Measurements from ENCODE around the gene WIPF3.

The WIPF3 gene

DNA sequence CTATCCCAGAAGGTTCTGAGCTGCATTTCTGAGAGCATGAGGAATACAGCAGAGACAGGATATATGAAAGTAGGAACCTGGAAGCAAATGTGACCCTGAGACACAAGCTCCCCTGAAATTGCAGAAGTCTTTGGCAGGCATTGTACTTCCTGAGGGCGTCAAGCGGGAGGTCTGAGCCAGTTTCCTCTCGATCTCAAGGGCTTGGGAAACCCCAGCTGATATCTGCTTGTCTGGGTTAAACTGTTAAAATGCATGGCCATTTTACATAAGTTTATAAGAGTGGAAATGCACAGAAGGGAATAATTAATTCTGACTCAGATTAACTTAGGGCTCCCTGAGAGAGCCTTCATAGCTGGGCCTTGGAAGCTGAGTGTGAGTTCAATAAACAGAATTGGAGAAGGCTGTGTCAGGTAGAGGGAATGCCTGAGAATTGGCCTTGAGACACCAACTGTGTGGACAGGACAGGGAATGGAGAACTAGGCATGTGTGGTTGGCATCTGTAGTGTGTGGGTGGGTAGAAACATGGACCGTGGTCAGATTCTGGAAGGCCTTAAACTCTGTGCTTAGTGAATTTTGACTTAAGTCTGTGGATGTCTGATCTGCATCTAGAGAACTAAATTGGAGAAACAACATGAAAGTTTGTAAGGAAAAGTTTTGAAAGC lies 53.3 kb downstream of the WIPF3 start:
- DNase-seq (ENCODE audit: low read depth): no peak
- TF ChIP-seq, protein P1, sequence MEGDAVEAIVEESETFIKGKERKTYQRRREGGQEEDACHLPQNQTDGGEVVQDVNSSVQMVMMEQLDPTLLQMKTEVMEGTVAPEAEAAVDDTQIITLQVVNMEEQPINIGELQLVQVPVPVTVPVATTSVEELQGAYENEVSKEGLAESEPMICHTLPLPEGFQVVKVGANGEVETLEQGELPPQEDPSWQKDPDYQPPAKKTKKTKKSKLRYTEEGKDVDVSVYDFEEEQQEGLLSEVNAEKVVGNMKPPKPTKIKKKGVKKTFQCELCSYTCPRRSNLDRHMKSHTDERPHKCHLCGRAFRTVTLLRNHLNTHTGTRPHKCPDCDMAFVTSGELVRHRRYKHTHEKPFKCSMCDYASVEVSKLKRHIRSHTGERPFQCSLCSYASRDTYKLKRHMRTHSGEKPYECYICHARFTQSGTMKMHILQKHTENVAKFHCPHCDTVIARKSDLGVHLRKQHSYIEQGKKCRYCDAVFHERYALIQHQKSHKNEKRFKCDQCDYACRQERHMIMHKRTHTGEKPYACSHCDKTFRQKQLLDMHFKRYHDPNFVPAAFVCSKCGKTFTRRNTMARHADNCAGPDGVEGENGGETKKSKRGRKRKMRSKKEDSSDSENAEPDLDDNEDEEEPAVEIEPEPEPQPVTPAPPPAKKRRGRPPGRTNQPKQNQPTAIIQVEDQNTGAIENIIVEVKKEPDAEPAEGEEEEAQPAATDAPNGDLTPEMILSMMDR (IDR thresholded peaks at IDR 0.05; ENCODE audit: control insufficient read depth, extremely low read depth, insufficient read depth): no peak
- H3K4me3 ChIP-seq (ENCODE audit: low read depth, low read length): no peak overlapping the region

DNA sequence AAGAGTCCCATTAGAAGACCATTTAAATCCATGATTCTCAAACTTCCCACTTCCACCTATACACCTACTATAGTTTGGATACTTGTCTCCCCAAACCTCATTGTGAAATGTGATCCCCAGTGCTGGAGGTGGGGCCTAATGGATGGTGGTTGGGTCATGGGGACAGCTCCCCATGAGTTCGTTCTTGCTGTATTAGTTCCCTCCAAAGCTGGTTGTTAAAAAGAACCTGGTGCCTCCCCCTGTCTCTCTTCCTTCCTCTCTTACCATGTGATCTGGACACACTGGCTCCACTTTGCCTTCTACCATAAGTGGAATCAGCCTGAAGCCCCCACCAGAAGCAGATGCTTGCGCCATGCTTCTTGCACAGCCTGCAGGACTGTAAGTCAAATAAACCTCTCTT lies 53.9 kb downstream of the WIPF3 start:
- no peak overlapping the region for H3K4me3 ChIP-seq (ENCODE audit: low read depth, low read length)
- TF ChIP-seq, protein P1 (IDR thresholded peaks at IDR 0.05; ENCODE audit: control insufficient read depth, extremely low read depth, insufficient read depth): no peak
- no peak for DNase-seq (ENCODE audit: low read depth)

DNA sequence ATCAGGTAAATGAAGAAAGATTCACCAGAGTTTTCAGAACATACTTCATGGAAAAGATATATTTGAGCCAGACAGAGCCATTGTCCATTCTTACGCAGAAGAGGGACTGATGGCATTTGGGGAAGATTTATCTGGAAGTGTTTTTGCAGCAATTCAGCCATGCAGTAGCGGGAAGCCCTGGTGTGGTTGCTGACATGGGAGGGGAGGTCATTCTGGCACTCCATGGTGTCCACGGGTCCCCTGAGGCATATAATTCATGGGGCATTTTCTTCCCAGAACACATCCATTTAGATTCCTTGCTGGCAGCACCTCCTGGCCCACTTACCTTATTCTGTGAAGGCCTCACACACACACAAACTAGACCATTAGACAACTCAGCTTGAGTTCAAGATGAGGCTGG lies 55.6 kb downstream of the WIPF3 start:
- no peak overlapping the region for H3K4me3 ChIP-seq (ENCODE audit: low read depth, low read length)
- no peak for DNase-seq (ENCODE audit: low read depth)
- TF ChIP-seq, protein P1 (IDR thresholded peaks at IDR 0.05; ENCODE audit: control insufficient read depth, extremely low read depth, insufficient read depth): no peak

DNA sequence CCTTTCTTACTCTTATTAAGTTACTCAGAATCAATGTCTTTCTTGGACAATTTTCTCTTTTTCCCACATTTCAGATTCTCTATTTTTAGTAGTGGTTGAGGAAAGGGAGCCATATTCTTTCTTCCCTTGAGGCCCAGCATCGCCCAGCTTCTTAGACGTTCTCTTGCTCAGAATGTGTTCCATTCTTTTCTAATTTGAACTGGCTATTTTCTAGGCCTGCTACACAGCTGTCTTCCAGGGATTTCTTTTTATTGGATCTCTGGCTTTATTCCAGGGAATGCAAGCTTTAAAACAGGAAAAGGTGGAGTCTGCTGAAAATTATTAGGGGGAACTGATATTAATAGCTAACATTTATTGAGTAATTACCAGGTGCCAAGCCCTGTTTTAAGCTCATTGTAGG lies 58.3 kb downstream of the WIPF3 start:
- TF ChIP-seq, protein P1 (IDR thresholded peaks at IDR 0.05; ENCODE audit: control insufficient read depth, extremely low read depth, insufficient read depth): no peak

DNA sequence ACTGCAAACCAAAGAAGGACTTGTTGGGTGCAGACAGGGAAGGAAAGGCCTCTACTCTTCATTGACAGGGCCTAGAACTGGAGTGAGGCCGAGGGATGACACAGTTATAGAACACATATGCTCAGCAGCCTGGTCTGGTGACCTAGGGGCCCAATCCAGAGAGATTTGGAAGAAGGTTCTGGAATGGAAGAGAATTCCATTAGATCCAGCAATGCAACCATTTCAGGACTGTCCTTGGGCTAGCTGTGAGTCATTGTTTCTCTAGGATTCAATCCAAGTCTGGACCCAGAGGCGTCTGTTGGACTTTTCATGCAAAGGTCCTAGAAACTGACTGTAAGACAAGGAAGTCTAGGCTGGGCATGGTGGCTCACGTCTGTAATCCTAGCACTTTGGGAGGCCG lies 59.2 kb downstream of the WIPF3 start:
- TF ChIP-seq, protein P1 (IDR thresholded peaks at IDR 0.05; ENCODE audit: control insufficient read depth, extremely low read depth, insufficient read depth): no peak
- DNase-seq (ENCODE audit: low read depth): no peak

More for the DNA sequence above, 58.3 kb downstream of the WIPF3 start:
- no peak overlapping the region for H3K4me3 ChIP-seq (ENCODE audit: low read depth, low read length)
- DNase-seq (ENCODE audit: low read depth): no peak

DNA sequence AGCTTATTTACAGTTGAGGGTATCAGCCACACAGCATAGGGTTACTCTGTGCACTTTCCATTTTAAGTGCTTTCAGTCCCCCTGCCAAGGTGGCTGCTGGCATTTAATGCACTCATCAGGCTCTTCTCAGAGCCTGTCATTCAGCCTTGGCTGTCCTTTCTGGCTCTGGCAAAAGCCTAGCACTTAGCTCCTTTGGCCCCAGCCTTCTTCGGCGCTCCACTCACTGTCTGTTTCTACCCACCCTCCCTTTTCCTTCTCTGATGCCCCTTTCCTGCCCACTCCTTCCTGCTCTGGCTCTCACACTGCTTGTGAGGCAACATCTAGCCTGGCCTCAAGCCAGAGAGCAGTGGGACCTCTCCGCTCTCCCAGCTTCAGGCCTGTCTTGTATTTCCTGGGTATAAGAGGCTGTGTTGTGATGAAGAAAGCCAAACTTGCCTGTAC lies 60.2 kb downstream of the WIPF3 start:
- no peak overlapping the region for H3K4me3 ChIP-seq (ENCODE audit: low read depth, low read length)
- DNase-seq (ENCODE audit: low read depth): no peak
- TF ChIP-seq, protein P1 (IDR thresholded peaks at IDR 0.05; ENCODE audit: control insufficient read depth, extremely low read depth, insufficient read depth): no peak

More for the DNA sequence above, 59.2 kb downstream of the WIPF3 start:
- no peak overlapping the region for H3K4me3 ChIP-seq (ENCODE audit: low read depth, low read length)
